ENCODE results near the gene ACP7.
"Not testable (repeated sequence)": the region's sequence is repeated elsewhere in the genome, so short reads cannot be mapped to it uniquely, and the experiment has no call there.

The ACP7 gene

DNA sequence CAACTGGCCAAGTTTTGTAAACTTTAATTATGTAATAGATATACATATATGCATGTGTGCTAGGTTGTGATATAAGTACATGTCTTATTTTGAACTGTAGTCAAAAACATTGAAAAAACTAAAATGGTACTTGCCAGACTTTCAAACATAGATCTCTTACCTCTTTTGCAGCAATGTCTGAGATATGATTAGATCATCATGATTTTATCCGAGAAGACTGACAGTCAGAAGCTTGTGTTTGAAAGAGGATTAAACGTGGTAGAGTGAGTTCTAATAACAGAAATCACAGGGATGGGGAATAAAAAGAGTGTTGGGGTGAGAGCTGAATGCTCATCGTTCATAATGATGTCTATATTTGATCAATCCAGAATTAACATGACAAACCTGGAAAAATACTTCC, 18.2 kb upstream of the ACP7 start:
- Histone ChIP-seq H3K4me2 (ENCODE audit: low read length) (no peak overlapping the region), H3K4me3 (ENCODE audit: low read depth, low read length, poor library complexity, severe bottlenecking) (no peak overlapping the region), H3K79me2 (ENCODE audit: insufficient read depth, low read length) (no peaks in the 10 kb centered on the region), H4K20me1 (ENCODE audit: insufficient read depth, low read length) (no peaks in the 10 kb centered on the region), H3F3A (ENCODE audit: insufficient read depth, low read length) (no peaks in the 10 kb centered on the region), H3K9ac (ENCODE audit: low read length) (no peak overlapping the region), H3K27me3 (ENCODE audit: insufficient read depth, low read length) (no peaks in the 10 kb centered on the region), H3K9me3 (ENCODE audit: low read length) (no peaks in the 10 kb centered on the region), H2AFZ (ENCODE audit: low read length) (no peak overlapping the region), H3K9me2 (ENCODE audit: low read depth, low read length) (no peaks in the 10 kb centered on the region), H3K4me1 (ENCODE audit: insufficient read depth, low read length, severe bottlenecking) (no peaks in the 10 kb centered on the region), H3K36me3 (ENCODE audit: insufficient read depth, low read length) (no peaks in the 10 kb centered on the region), H3K27ac (ENCODE audit: low read depth, low read length, poor library complexity, severe bottlenecking) (no peak overlapping the region)
- TF ChIP-seq EZH2 (IDR thresholded peaks at IDR 0.05; ENCODE audit: borderline replicate concordance, low read length), result no peak
- TF ChIP-seq, protein P1, sequence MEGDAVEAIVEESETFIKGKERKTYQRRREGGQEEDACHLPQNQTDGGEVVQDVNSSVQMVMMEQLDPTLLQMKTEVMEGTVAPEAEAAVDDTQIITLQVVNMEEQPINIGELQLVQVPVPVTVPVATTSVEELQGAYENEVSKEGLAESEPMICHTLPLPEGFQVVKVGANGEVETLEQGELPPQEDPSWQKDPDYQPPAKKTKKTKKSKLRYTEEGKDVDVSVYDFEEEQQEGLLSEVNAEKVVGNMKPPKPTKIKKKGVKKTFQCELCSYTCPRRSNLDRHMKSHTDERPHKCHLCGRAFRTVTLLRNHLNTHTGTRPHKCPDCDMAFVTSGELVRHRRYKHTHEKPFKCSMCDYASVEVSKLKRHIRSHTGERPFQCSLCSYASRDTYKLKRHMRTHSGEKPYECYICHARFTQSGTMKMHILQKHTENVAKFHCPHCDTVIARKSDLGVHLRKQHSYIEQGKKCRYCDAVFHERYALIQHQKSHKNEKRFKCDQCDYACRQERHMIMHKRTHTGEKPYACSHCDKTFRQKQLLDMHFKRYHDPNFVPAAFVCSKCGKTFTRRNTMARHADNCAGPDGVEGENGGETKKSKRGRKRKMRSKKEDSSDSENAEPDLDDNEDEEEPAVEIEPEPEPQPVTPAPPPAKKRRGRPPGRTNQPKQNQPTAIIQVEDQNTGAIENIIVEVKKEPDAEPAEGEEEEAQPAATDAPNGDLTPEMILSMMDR (IDR thresholded peaks at IDR 0.05; ENCODE audit: low read length), result no peak

DNA sequence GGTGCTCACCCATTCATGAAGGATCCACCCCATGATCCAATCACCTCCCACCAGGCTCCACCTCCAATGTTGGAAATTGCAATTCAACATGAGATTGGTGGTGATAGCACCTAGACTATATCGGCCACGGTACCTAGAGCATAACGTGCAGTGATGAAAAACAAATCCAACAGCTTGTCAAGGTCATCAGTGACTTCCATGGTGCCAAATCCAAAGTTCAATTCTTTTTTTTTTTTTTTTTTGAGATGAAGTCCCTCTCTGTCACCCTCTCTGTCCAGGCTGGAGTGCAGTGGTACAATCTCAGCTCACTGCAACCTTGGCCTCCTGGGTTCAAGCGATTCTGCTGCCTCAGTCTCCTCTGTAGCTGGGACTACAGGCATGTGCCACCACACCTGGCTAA, 17.1 kb upstream of the ACP7 start:
- Histone ChIP-seq H3K36me3 (ENCODE audit: insufficient read depth, low read length) (no peaks in the 10 kb centered on the region), H4K20me1 (ENCODE audit: insufficient read depth, low read length) (no peaks in the 10 kb centered on the region), H3K9me2 (ENCODE audit: low read depth, low read length) (no peaks in the 10 kb centered on the region), H3K4me2 (ENCODE audit: low read length) (no peak overlapping the region), H3K27ac (ENCODE audit: low read depth, low read length, poor library complexity, severe bottlenecking) (no peak overlapping the region), H3K4me3 (ENCODE audit: low read depth, low read length, poor library complexity, severe bottlenecking) (no peak overlapping the region), H3K27me3 (ENCODE audit: insufficient read depth, low read length) (no peaks in the 10 kb centered on the region), H3F3A (ENCODE audit: insufficient read depth, low read length) (no peaks in the 10 kb centered on the region), H2AFZ (ENCODE audit: low read length) (no peak overlapping the region), H3K4me1 (ENCODE audit: insufficient read depth, low read length, severe bottlenecking) (no peaks in the 10 kb centered on the region), H3K9me3 (ENCODE audit: low read length) (no peaks in the 10 kb centered on the region), H3K79me2 (ENCODE audit: insufficient read depth, low read length) (no peaks in the 10 kb centered on the region), H3K9ac (ENCODE audit: low read length) (no peak overlapping the region)
- TF ChIP-seq, protein P1 (IDR thresholded peaks at IDR 0.05; ENCODE audit: low read length), result no peak
- no peak for TF ChIP-seq EZH2 (IDR thresholded peaks at IDR 0.05; ENCODE audit: borderline replicate concordance, low read length)

DNA sequence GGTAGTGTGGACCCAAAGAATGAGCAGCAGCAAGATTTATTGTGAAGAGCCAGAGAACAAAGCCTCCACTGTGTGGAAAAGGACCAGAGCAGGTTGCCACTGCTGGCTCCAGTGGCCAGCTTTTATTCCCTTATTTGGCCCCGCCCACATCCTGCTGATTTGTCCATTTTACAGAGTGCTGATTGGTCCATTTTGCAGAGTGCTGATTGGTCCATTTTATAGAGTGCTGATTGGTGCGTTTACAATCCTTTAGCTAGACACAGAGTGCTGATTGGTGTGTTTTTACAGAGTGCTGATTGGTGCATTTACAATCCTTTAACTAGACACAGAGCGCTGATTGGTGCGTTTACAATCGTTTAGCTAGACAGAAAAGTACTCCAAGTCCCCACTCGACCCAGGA, 15.9 kb upstream of the ACP7 start:
- H3K9ac ChIP-seq (ENCODE audit: low read length); H3K27me3 ChIP-seq (ENCODE audit: insufficient read depth, low read length); H3K36me3 ChIP-seq (ENCODE audit: insufficient read depth, low read length); H3K4me3 ChIP-seq (ENCODE audit: low read depth, low read length, poor library complexity, severe bottlenecking); H3K79me2 ChIP-seq (ENCODE audit: insufficient read depth, low read length); H3K4me2 ChIP-seq (ENCODE audit: low read length); H2AFZ ChIP-seq (ENCODE audit: low read length); H3K9me3 ChIP-seq (ENCODE audit: low read length); H3K27ac ChIP-seq (ENCODE audit: low read depth, low read length, poor library complexity, severe bottlenecking); H3K4me1 ChIP-seq (ENCODE audit: insufficient read depth, low read length, severe bottlenecking); H3F3A ChIP-seq (ENCODE audit: insufficient read depth, low read length); H4K20me1 ChIP-seq (ENCODE audit: insufficient read depth, low read length); H3K9me2 ChIP-seq (ENCODE audit: low read depth, low read length): not testable (repeated sequence)

DNA sequence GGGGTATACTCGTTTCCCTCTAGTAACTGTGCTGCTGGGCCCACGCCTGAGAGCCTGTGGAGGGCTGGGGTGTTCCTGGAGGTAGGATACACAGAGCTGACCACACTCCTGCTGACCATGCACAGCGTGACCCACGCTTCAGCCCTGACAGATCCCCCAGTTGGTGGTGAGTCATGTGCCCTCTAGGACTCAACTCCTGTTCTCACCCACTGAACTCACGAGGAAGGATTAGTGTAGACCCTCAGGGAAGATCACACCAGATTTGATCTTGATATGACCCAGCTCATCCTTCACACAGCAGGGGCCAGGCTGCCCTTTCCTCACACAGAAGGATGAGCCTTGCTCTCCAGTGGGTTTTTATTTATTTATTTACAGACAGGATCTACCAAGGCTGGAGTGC, 13.3 kb upstream of the ACP7 start:
- Histone ChIP-seq H4K20me1 (ENCODE audit: insufficient read depth, low read length) (no peaks in the 10 kb centered on the region), H3K9me2 (ENCODE audit: low read depth, low read length) (no peaks in the 10 kb centered on the region), H3K9me3 (ENCODE audit: low read length) (no peaks in the 10 kb centered on the region), H2AFZ (ENCODE audit: low read length) (no peak overlapping the region), H3K4me1 (ENCODE audit: insufficient read depth, low read length, severe bottlenecking) (no peaks in the 10 kb centered on the region), H3K27ac (ENCODE audit: low read depth, low read length, poor library complexity, severe bottlenecking) (no peak overlapping the region), H3K79me2 (ENCODE audit: insufficient read depth, low read length) (no peaks in the 10 kb centered on the region), H3K27me3 (ENCODE audit: insufficient read depth, low read length) (no peaks in the 10 kb centered on the region), H3K36me3 (ENCODE audit: insufficient read depth, low read length) (no peaks in the 10 kb centered on the region), H3K4me2 (ENCODE audit: low read length) (no peak overlapping the region), H3K9ac (ENCODE audit: low read length) (no peak overlapping the region), H3F3A (ENCODE audit: insufficient read depth, low read length) (no peaks in the 10 kb centered on the region), H3K4me3 (ENCODE audit: low read depth, low read length, poor library complexity, severe bottlenecking) (no peak overlapping the region)
- TF ChIP-seq EZH2 (IDR thresholded peaks at IDR 0.05; ENCODE audit: borderline replicate concordance, low read length), result no peak
- TF ChIP-seq, protein P1 (IDR thresholded peaks at IDR 0.05; ENCODE audit: low read length), result no peak

All from OCI-LY1 (cell line).